ENCODE data around the gene VPS45.

GRCh38 chr1:150160964-150161621 is 93.5 kb downstream of the VPS45 start:
- TF ChIP-seq CTCF (IDR thresholded peaks at IDR 0.05; ENCODE audit: insufficient read depth, low read length, poor library complexity, severe bottlenecking) (no peak), EZH2phosphoT487 (conservative IDR thresholded peaks at IDR 0.05; ENCODE audit: low read length) (no peak)

All from SU-DHL-6 (cell line).